ENCODE results near the gene ADARB1.

The ADARB1 gene

GRCh38 chr21:45262616-45263015 is 188.2 kb downstream of the ADARB1 start:
- no peak for TF ChIP-seq CTCF (conservative IDR thresholded peaks at IDR 0.05; ENCODE audit: low read depth, low read length)
- no peak for DNase-seq (ENCODE audit: low read depth)
- no peak overlapping the region for H3K4me3 ChIP-seq (ENCODE audit: low read length)

GRCh38 chr21:45263534-45263933 is 189.2 kb downstream of the ADARB1 start:
- DNase-seq (ENCODE audit: low read depth): no peak
- no peak overlapping the region for H3K4me3 ChIP-seq (ENCODE audit: low read length)
- TF ChIP-seq CTCF (conservative IDR thresholded peaks at IDR 0.05; ENCODE audit: low read depth, low read length): no peak

- no peak for TF ChIP-seq CTCF (conservative IDR thresholded peaks at IDR 0.05; ENCODE audit: low read depth, low read length)
- no peak overlapping the region for H3K4me3 ChIP-seq (ENCODE audit: low read length)
- no peak for DNase-seq (ENCODE audit: low read depth)
Measured at GRCh38 chr21:45264146-45264911, 189.9 kb downstream of the ADARB1 start.

- no peak for DNase-seq (ENCODE audit: low read depth)
- no peak overlapping the region for H3K4me3 ChIP-seq (ENCODE audit: low read length)
- TF ChIP-seq CTCF (conservative IDR thresholded peaks at IDR 0.05; ENCODE audit: low read depth, low read length): no peak
Measured at GRCh38 chr21:45264912-45265515, 190.6 kb downstream of the ADARB1 start.

- TF ChIP-seq CTCF (conservative IDR thresholded peaks at IDR 0.05; ENCODE audit: low read depth, low read length): no peak
- no peak for DNase-seq (ENCODE audit: low read depth)
- H3K4me3 ChIP-seq (ENCODE audit: low read length): no peak overlapping the region
Measured at GRCh38 chr21:45265721-45266517, 191.5 kb downstream of the ADARB1 start.

GRCh38 chr21:45266518-45267389 is 192.4 kb downstream of the ADARB1 start:
- TF ChIP-seq CTCF (conservative IDR thresholded peaks at IDR 0.05; ENCODE audit: low read depth, low read length): no peak
- H3K4me3 ChIP-seq (ENCODE audit: low read length): no peak overlapping the region
- DNase-seq (ENCODE audit: low read depth): no peak
